HUDEP-2 (cell line): ENCODE results near the gene C11orf68.
A peak's percentile ranks its signal among the peaks of the same experiment; 100 is the strongest.

Experiments used
- DNase-seq, 76 experiments: peaks; one replicate each; lab custom pipeline; 2025; ENCODE audit not compliant: unreplicated experiment in 76 of 76; lab: John Stamatoyannopoulos, UW

C11orf68 gene

GRCh38 chr11:65892661-65893317, 26.1 kb downstream of the C11orf68 start:
- DNase-seq, result no peak

GRCh38 chr11:65892137-65892540, 26.7 kb downstream of the C11orf68 start:
- peak in 2 of 76 experiments; percentile 13 to 17 for DNase-seq

GRCh38 chr11:65891219-65892136, 27.4 kb downstream of the C11orf68 start:
- peak in 14 of 76 experiments; percentile 19 to 64 (median 46) for DNase-seq

- peak in 74 of 76 experiments; percentile 48 to 97 (median 94) for DNase-seq
Observed at GRCh38 chr11:65890324-65891218, 28.3 kb downstream of the C11orf68 start, which contains the start of gene CCDC85B. Gene CCDC85B, plus strand, starts transcription at chr11:65890673. Its CDS starts 111 bp downstream, at chr11:65890784.

GRCh38 chr11:65888163-65888814, 30.6 kb downstream of the C11orf68 start, which contains the start of gene FIBP:
Gene FIBP, minus strand, starts transcription at chr11:65888471. Its CDS starts 53 bp downstream, at chr11:65888418.
- DNase-seq, result peak; percentile 23 to 98 (median 93)

GRCh38 chr11:65887723-65888162, 31.1 kb downstream of the C11orf68 start:
- DNase-seq, result peak in 2 of 76 experiments; percentile 43 to 60

GRCh38 chr11:65886826-65887722, 31.8 kb downstream of the C11orf68 start:
- no peak for DNase-seq

GRCh38 chr11:65885808-65886536, 32.9 kb downstream of the C11orf68 start:
- DNase-seq, result no peak

GRCh38 chr11:65885231-65885630, 33.6 kb downstream of the C11orf68 start:
- no peak for DNase-seq

- peak in 68 of 76 experiments; percentile 14 to 84 (median 62) for DNase-seq
Observed at GRCh38 chr11:65884716-65885092, 34.2 kb downstream of the C11orf68 start.

- no peak for DNase-seq
Observed at GRCh38 chr11:65883786-65884715, 34.8 kb downstream of the C11orf68 start.

- DNase-seq, result no peak
Observed at GRCh38 chr11:65883058-65883761, 35.7 kb downstream of the C11orf68 start.

- DNase-seq, result no peak
Observed at GRCh38 chr11:65882120-65883057, 36.5 kb downstream of the C11orf68 start.

GRCh38 chr11:65880844-65881421, 37.9 kb downstream of the C11orf68 start:
- DNase-seq, result no peak

- no peak for DNase-seq
Observed at GRCh38 chr11:65880027-65880426, 38.8 kb downstream of the C11orf68 start.
